ENCODE results near the gene APOBR. TPM values are rescaled to one million over a fixed set of nuclear protein-coding genes. Genes with fewer than 3 reads are reported as not detected.
A peak's percentile ranks its signal among the peaks of the same experiment; 100 is the strongest.

The APOBR gene
- total and polyA plus RNA-seq, 2 of the 13 experiments (the other 11 are each of a cell fraction or from before 2014, with no cell fraction given): 0.03 TPM; not detected in 1

DNA sequence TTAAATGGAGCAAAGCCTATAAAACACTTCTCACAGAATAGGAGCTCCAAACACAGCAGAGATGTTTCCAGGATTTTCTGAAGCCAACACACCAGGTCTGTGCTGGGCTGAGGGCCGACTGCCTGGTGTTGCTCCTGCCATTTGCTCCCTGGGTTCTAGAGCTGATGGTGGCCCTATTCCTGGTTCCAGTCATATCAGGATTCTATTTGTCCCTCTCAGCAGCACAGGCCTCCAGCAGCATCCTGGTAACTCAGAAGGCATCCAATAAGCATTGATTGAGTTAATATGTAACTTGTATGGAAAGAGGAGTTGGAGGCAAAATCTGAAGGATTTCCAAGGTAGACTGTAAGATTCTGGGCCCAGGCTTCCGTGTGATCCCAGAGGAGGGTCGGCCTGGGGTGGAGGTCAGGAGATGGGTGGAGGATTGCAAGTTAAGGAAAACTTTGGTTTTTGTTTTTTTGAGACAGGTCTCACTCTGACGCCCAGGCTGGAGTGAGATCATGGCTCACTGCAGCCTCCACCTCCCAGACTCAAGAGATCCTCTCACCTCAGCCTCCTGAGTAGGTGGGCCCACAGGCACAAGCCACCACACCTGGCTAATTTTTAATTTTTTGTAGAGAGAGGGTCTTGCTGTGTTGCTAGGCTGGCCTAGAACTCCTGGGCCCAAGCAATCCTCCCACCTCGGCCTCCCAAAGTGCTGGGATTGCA is 38.7 kb downstream of the APOBR start:
- intact Hi-C loops (cut with micrococcal nuclease; ENCODE audit: unreplicated experiment): no loop called here
- WGBS (ENCODE audit: low lambda C conversion rate): 62% methylated on average over 5 of the region's 5 CpGs
- ChIA-PET POLR2A (interaction anchor here (1.2 to 1.3 kb wide), 2 partner anchors 8 to 76 kb away, joined by 3 to 4 read pairs; partner anchors contain the start of gene SULT1A1), CTCF (ENCODE audit: low intra/inter-chr PET ratio, low total read pairs) (no interaction called here)
- Histone ChIP-seq H3K79me2 (ENCODE audit: insufficient read depth, low read length) (peaks cover 6% of the 10 kb centered on the region), H3K4me2 (ENCODE audit: low read depth, low read length) (peak overlapping the region; percentile 60), H2AFZ (ENCODE audit: low read length) (no peak overlapping the region), H3K4me3 (replicated peaks in 1 of 3; ENCODE audit: insufficient read depth in 1 of 3, low read depth in 2 of 3, low read length in 3 of 3) (no peak overlapping the region), H4K20me1 (ENCODE audit: insufficient read depth, low read length) (no peaks in the 10 kb centered on the region), H3K9ac (ENCODE audit: insufficient read depth, low read depth, low read length) (no peak overlapping the region), H3K27ac (ENCODE audit: extremely low read length, insufficient read depth, low read length) (no peak overlapping the region), H3K27me3 (ENCODE audit: control insufficient read depth in 1 of 2, insufficient read depth in 2 of 2, low read length in 2 of 2) (no peaks in the 10 kb centered on the region), H3K9me3 (ENCODE audit: low read length) (no peaks in the 10 kb centered on the region), H3K4me1 (ENCODE audit: insufficient read depth, low read length) (peaks cover 58% of the 10 kb centered on the region), H3K36me3 (replicated peaks in 1 of 2; ENCODE audit: control insufficient read depth in 1 of 2, insufficient read depth in 2 of 2, low read length in 2 of 2) (peaks cover 0 to 3% of the 10 kb centered on the region in 2 experiments; a peak in 1 of 5 replicates)
- ATAC-seq (peak; percentile 62), DNase-seq (ENCODE audit: low spot score) (peak; percentile 50), FAIRE-seq (no peak)
- BruUV-seq (replicated peaks): no TSS peak
- TF ChIP-seq, protein P1, sequence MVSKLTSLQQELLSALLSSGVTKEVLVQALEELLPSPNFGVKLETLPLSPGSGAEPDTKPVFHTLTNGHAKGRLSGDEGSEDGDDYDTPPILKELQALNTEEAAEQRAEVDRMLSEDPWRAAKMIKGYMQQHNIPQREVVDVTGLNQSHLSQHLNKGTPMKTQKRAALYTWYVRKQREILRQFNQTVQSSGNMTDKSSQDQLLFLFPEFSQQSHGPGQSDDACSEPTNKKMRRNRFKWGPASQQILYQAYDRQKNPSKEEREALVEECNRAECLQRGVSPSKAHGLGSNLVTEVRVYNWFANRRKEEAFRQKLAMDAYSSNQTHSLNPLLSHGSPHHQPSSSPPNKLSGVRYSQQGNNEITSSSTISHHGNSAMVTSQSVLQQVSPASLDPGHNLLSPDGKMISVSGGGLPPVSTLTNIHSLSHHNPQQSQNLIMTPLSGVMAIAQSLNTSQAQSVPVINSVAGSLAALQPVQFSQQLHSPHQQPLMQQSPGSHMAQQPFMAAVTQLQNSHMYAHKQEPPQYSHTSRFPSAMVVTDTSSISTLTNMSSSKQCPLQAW (CRISPR knock-in tag; IDR thresholded peaks at IDR 0.05): 0 out of 2 replicates have a peak, but pooled peaks have one; percentile 16
- 0 out of 2 replicates have a peak, but pooled peaks have one; percentile 14 for TF ChIP-seq ZNF891 (CRISPR knock-in tag; IDR thresholded peaks at IDR 0.05)
- TF ChIP-seq HNRNPK (IDR thresholded peaks at IDR 0.05; ENCODE audit: low read depth, low read length, poor library complexity, severe bottlenecking): no peak
- no peak for TF ChIP-seq ZFP62 (CRISPR knock-in tag; IDR thresholded peaks at IDR 0.05)
- TF ChIP-seq, protein P2, sequence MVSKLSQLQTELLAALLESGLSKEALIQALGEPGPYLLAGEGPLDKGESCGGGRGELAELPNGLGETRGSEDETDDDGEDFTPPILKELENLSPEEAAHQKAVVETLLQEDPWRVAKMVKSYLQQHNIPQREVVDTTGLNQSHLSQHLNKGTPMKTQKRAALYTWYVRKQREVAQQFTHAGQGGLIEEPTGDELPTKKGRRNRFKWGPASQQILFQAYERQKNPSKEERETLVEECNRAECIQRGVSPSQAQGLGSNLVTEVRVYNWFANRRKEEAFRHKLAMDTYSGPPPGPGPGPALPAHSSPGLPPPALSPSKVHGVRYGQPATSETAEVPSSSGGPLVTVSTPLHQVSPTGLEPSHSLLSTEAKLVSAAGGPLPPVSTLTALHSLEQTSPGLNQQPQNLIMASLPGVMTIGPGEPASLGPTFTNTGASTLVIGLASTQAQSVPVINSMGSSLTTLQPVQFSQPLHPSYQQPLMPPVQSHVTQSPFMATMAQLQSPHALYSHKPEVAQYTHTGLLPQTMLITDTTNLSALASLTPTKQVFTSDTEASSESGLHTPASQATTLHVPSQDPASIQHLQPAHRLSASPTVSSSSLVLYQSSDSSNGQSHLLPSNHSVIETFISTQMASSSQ (IDR thresholded peaks at IDR 0.05; ENCODE audit: low read depth): peak; percentile 62; the same call in 1 of the 2 replicates
- TF ChIP-seq, protein P2 (CRISPR knock-in tag; IDR thresholded peaks at IDR 0.05; ENCODE audit: borderline replicate concordance): peak; percentile 17; the same call in 1 of the 2 replicates
- peak; percentile 34; the same call in 1 of the 2 replicates for TF ChIP-seq NFYB (CRISPR knock-in tag; IDR thresholded peaks at IDR 0.05)
- TF ChIP-seq, protein P3, sequence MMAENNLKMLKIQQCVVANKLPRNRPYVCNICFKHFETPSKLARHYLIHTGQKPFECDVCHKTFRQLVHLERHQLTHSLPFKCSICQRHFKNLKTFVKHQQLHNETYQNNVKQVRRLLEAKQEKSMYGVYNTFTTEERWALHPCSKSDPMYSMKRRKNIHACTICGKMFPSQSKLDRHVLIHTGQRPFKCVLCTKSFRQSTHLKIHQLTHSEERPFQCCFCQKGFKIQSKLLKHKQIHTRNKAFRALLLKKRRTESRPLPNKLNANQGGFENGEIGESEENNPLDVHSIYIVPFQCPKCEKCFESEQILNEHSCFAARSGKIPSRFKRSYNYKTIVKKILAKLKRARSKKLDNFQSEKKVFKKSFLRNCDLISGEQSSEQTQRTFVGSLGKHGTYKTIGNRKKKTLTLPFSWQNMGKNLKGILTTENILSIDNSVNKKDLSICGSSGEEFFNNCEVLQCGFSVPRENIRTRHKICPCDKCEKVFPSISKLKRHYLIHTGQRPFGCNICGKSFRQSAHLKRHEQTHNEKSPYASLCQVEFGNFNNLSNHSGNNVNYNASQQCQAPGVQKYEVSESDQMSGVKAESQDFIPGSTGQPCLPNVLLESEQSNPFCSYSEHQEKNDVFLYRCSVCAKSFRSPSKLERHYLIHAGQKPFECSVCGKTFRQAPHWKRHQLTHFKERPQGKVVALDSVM (CRISPR knock-in tag; IDR thresholded peaks at IDR 0.05): peak; percentile 98
- TF ChIP-seq ZNF292 (CRISPR knock-in tag; IDR thresholded peaks at IDR 0.05; ENCODE audit: borderline replicate concordance, low read depth): 0 out of 2 replicates have a peak, but pooled peaks have one; percentile 6
- no peak for TF ChIP-seq GZF1 (CRISPR knock-in tag; IDR thresholded peaks at IDR 0.05)
- TF ChIP-seq HDAC2 (CRISPR knock-in tag; IDR thresholded peaks at IDR 0.05): 0 out of 2 replicates have a peak, but pooled peaks have one; percentile 7
- no peak for TF ChIP-seq ZNF253 (CRISPR knock-in tag; IDR thresholded peaks at IDR 0.05; ENCODE audit: borderline replicate concordance)
- TF ChIP-seq ZNF879 (CRISPR knock-in tag; IDR thresholded peaks at IDR 0.05): 0 out of 2 replicates have a peak, but pooled peaks have one; percentile 35
- TF ChIP-seq, protein P4, sequence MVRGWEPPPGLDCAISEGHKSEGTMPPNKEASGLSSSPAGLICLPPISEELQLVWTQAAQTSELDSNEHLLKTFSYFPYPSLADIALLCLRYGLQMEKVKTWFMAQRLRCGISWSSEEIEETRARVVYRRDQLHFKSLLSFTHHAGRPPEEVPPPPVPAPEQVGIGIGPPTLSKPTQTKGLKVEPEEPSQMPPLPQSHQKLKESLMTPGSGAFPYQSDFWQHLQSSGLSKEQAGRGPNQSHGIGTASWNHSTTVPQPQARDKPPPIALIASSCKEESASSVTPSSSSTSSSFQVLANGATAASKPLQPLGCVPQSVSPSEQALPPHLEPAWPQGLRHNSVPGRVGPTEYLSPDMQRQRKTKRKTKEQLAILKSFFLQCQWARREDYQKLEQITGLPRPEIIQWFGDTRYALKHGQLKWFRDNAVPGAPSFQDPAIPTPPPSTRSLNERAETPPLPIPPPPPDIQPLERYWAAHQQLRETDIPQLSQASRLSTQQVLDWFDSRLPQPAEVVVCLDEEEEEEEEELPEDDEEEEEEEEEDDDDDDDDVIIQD (CRISPR knock-in tag; IDR thresholded peaks at IDR 0.05; ENCODE audit: low read depth): 0 out of 2 replicates have a peak, but pooled peaks have one; percentile 10
- in situ Hi-C loops (cut with HindIII; ENCODE audit: extremely low pct_ligation_motif_present, low pct_unique_long_range_greater_than_20kb): no loop called here

Measured in HepG2 (cell line).